ENCODE data around the gene TBC1D10B. TPM values are rescaled to one million over a fixed set of nuclear protein-coding genes. Genes with fewer than 3 reads are reported as not detected.

The TBC1D10B gene
- polyA plus RNA-seq, 1 experiment: 16.5 TPM

DNA sequence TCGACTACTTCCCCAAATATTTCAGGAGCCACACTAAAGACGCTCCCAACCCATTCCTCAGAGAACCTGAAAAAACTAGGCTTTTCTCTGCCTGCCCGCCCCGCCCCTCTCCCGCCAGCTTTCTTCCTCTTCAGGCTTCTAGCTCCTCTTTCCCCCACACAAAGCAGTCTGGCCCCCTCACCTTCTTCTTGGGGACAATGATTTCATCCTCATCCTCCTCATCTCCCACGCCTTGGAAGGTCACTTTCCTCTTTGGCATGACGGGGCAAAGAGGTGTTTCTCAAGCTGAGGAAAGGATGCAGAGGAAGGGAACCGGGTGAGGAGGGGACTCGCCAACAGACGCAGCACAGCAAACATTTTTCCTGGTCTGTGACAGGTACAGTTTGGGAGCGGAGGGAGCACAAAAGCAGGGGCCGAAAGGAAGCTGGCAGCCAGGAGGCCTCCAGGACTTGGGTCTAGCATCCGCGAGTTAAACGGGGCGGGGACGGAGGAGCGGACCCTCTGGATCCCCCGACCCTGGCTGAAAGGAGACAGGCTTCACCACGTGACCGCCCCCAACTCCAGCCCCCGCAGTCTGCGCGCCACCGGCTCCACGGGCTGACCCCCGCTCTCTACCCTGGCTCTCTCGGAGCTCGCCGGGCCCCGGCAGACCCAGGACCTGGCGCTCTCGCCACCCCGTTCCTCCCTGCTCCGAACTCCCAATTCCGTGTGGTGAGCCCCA is 15.7 kb downstream of the TBC1D10B start:
- POLR2A ChIA-PET: interaction anchor here (1.2 kb wide), 1 partner anchor 16 kb away, joined by 7 read pairs; the partner anchor contains the start of gene TBC1D10B
- TF ChIP-seq, protein P1, sequence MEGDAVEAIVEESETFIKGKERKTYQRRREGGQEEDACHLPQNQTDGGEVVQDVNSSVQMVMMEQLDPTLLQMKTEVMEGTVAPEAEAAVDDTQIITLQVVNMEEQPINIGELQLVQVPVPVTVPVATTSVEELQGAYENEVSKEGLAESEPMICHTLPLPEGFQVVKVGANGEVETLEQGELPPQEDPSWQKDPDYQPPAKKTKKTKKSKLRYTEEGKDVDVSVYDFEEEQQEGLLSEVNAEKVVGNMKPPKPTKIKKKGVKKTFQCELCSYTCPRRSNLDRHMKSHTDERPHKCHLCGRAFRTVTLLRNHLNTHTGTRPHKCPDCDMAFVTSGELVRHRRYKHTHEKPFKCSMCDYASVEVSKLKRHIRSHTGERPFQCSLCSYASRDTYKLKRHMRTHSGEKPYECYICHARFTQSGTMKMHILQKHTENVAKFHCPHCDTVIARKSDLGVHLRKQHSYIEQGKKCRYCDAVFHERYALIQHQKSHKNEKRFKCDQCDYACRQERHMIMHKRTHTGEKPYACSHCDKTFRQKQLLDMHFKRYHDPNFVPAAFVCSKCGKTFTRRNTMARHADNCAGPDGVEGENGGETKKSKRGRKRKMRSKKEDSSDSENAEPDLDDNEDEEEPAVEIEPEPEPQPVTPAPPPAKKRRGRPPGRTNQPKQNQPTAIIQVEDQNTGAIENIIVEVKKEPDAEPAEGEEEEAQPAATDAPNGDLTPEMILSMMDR (IDR thresholded peaks at IDR 0.05; ENCODE audit: insufficient read depth, low read depth, low read length): no peak
- Histone ChIP-seq H3K4me3 (ENCODE audit: low read depth, low read length) (peak overlapping the region; percentile 94), H3K36me3 (ENCODE audit: control insufficient read depth, insufficient read depth, low read length) (peaks cover 21% of the 10 kb centered on the region), H3K27me3 (ENCODE audit: control insufficient read depth, insufficient read depth, low read length) (no peaks in the 10 kb centered on the region)
- DNase-seq (ENCODE audit: low read depth): no peak
- CTCF ChIA-PET: interaction anchor here (1.0 to 1.1 kb wide), 2 partner anchors 10 kb away, joined by 3 read pairs; no protein-coding TSS in a partner anchor

DNA sequence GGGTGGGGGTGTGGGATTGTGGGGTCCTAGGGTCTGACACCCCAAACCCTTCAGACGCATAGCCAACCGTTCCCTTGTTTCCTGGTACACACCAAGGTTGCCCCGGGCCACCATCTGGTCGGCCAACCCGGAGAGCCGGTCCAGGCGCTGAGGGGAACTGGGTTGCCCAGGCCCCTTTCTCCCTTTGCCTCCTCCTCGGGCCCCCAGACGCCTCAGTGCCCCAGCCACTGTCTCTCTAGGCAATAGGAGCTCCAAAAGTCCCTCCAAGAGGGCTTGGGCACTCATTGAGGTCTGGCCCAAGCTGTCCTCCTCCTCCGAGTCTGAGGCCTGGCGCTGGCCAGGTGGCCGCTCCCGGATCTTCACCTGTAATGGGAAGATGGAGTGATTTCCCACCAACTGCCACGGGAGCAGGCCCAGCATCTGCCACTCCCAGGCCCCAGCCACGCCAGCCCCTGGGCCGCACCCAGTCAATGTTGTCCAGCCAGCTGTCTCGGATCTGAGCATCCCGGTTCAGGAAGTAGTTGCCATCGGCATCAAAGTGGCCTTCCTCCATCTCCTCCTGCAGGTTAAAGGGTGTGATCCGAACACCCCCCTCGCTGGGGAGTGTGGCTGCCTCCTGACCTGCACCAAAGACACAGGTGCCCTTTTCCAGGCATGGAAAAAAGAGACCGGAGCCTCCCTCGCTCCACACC is 16.7 kb downstream of the TBC1D10B start:
- CTCF ChIA-PET: interaction anchor here (1.5 kb wide), 1 partner anchor 56 kb away, joined by 4 read pairs; no protein-coding TSS in a partner anchor
- POLR2A ChIA-PET: no interaction called here
- peaks cover 14% of the 10 kb centered on the region for H3K36me3 ChIP-seq (ENCODE audit: control insufficient read depth, insufficient read depth, low read length)
- no peaks in the 10 kb centered on the region for H3K27me3 ChIP-seq (ENCODE audit: control insufficient read depth, insufficient read depth, low read length)
- TF ChIP-seq, protein P1 (IDR thresholded peaks at IDR 0.05; ENCODE audit: insufficient read depth, low read depth, low read length): no peak
- no peak for DNase-seq (ENCODE audit: low read depth)
- H3K4me3 ChIP-seq (ENCODE audit: low read depth, low read length): no peak overlapping the region; the same call in 1 of the 2 replicates

- ChIA-PET CTCF (interaction anchor here (1.5 kb wide), 1 partner anchor 57 kb away, joined by 4 read pairs; no protein-coding TSS in a partner anchor), POLR2A (no interaction called here)
- peaks cover 9% of the 10 kb centered on the region for H3K36me3 ChIP-seq (ENCODE audit: control insufficient read depth, insufficient read depth, low read length)
- H3K27me3 ChIP-seq (ENCODE audit: control insufficient read depth, insufficient read depth, low read length): no peaks in the 10 kb centered on the region
- TF ChIP-seq, protein P1 (IDR thresholded peaks at IDR 0.05; ENCODE audit: insufficient read depth, low read depth, low read length): 0 out of 2 replicates have a peak, but pooled peaks have one; percentile 19
- no peak for DNase-seq (ENCODE audit: low read depth)
- H3K4me3 ChIP-seq (ENCODE audit: low read depth, low read length): no peak overlapping the region
Observed at GRCh38 chr16:30352488-30353401, 17.5 kb downstream of the TBC1D10B start.

DNA sequence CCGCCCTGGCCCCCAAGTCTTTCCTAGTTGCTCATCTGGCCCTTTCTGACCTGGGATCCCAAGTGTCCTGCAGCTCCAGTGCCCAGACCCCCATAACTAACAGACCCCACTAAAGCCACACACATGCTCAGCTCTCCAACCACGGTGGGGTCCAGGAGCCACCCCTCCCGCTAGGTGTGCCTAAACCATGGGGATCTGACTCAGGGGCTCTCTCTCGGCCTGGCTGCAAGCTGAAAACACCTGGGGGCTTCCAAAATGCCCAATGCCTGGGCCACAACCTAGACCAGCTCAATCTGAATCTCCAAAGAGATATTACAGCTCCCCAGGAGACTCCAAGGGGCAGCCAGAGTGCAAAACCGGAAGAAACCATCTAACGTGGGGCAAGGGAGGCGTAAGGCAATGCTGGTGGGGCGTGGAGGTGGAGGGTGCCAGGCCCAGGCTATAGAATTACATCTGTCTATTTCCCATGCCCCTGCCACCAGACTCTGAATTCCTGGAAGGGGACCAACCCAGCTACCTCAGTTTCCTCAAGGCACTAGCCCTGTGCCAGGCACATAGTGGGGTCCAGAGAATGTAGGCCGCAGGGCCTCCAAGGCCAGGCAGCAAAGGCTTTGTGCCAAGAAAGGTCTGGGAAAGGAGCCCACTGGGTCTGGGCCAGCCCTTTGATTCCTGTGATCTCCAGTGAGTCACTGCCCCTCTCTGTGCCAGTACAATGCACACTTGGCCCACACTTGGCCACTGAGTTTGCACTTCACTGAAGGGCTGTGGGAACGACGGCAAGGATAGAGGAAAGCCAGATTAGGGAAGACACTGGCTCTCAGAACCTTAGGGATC is 18.5 kb downstream of the TBC1D10B start:
- TF ChIP-seq, protein P1 (IDR thresholded peaks at IDR 0.05; ENCODE audit: insufficient read depth, low read depth, low read length): no peak
- Histone ChIP-seq H3K4me3 (ENCODE audit: low read depth, low read length) (no peak overlapping the region), H3K27me3 (ENCODE audit: control insufficient read depth, insufficient read depth, low read length) (no peaks in the 10 kb centered on the region), H3K36me3 (ENCODE audit: control insufficient read depth, insufficient read depth, low read length) (peaks cover 6% of the 10 kb centered on the region; the same call in 1 of the 2 replicates)
- POLR2A ChIA-PET: no interaction called here
- DNase-seq (ENCODE audit: low read depth): no peak
- CTCF ChIA-PET: no interaction called here

All from BJ (cell line).